ENCODE data around the gene MEF2C. TPM values are rescaled to one million over a fixed set of nuclear protein-coding genes. Genes with fewer than 3 reads are reported as not detected.

The MEF2C gene
- total RNA-seq, 1 experiment from 2014 or later, result 9.9 TPM

- ChIA-PET POLR2A (no interaction called here), CTCF (no interaction called here)
- Histone ChIP-seq H3K4me3 (ENCODE audit: low read depth in 2 of 2, low read length in 2 of 2) (no peak overlapping the region), H3K9me3 (ENCODE audit: control insufficient read depth, insufficient read depth, low read depth, low read length) (no peaks in the 10 kb centered on the region), H3K27me3 (ENCODE audit: control insufficient read depth, insufficient read depth, low read length) (no peaks in the 10 kb centered on the region), H3K27ac (ENCODE audit: low read length) (no peak overlapping the region), H3K4me1 (ENCODE audit: control insufficient read depth, insufficient read depth, low read length) (peaks cover 9% of the 10 kb centered on the region; the same call in 1 of the 2 replicates), H3K36me3 (ENCODE audit: control insufficient read depth, insufficient read depth, low read length) (no peaks in the 10 kb centered on the region)
- intact Hi-C loops (cut with micrococcal nuclease; ENCODE audit: unreplicated experiment) (no loop called here), in situ Hi-C loops (cut with HindIII; ENCODE audit: low pct_unique_long_range_greater_than_20kb, low sequenced_read_pairs) (no loop called here)
- DNase-seq (ENCODE audit: low read depth, low spot score) (no peak), ATAC-seq (no peak)
- TF ChIP-seq POLR2AphosphoS5 (IDR thresholded peaks at IDR 0.05; ENCODE audit: low read depth, low read length) (no peak), TCF7L2 (IDR thresholded peaks at IDR 0.05; ENCODE audit: low read depth, low read length) (no peak)
- TF ChIP-seq, protein P1, sequence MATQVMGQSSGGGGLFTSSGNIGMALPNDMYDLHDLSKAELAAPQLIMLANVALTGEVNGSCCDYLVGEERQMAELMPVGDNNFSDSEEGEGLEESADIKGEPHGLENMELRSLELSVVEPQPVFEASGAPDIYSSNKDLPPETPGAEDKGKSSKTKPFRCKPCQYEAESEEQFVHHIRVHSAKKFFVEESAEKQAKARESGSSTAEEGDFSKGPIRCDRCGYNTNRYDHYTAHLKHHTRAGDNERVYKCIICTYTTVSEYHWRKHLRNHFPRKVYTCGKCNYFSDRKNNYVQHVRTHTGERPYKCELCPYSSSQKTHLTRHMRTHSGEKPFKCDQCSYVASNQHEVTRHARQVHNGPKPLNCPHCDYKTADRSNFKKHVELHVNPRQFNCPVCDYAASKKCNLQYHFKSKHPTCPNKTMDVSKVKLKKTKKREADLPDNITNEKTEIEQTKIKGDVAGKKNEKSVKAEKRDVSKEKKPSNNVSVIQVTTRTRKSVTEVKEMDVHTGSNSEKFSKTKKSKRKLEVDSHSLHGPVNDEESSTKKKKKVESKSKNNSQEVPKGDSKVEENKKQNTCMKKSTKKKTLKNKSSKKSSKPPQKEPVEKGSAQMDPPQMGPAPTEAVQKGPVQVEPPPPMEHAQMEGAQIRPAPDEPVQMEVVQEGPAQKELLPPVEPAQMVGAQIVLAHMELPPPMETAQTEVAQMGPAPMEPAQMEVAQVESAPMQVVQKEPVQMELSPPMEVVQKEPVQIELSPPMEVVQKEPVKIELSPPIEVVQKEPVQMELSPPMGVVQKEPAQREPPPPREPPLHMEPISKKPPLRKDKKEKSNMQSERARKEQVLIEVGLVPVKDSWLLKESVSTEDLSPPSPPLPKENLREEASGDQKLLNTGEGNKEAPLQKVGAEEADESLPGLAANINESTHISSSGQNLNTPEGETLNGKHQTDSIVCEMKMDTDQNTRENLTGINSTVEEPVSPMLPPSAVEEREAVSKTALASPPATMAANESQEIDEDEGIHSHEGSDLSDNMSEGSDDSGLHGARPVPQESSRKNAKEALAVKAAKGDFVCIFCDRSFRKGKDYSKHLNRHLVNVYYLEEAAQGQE (IDR thresholded peaks at IDR 0.05; ENCODE audit: insufficient read depth in 1 of 2, low read depth in 2 of 2, low read length in 1 of 2), result no peak
- BruUV-seq (replicated peaks), result no TSS peak
These were observed 42.5 kb downstream of the MEF2C start for GRCh38 chr5:88840495-88840894.

DNA sequence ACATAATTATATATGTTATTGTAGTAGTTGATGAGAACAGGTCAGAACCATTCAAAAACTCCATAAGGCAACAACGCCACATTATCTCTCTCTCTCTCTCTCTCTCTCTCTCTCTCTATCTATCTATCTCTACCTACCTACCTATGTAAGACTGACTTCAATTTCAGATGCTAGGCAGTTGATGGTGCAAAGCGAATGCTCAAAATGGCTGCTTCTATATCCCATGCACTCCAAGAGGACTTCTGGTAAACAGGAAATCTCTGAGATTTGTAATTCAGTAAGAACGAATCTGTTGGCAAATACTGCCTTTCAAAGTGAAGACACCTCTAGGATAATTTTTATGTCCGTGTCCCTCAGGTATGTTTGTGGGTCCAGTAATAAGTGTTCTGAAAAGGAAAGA is 43.7 kb downstream of the MEF2C start:
- no peak for TF ChIP-seq POLR2AphosphoS5 (IDR thresholded peaks at IDR 0.05; ENCODE audit: low read depth, low read length)
- TF ChIP-seq SIN3A (IDR thresholded peaks at IDR 0.05; ENCODE audit: borderline replicate concordance, insufficient read depth, low read depth, low read length), result no peak
- TF ChIP-seq TCF7L2 (IDR thresholded peaks at IDR 0.05; ENCODE audit: low read depth, low read length), result no peak
- TF ChIP-seq, protein P2, sequence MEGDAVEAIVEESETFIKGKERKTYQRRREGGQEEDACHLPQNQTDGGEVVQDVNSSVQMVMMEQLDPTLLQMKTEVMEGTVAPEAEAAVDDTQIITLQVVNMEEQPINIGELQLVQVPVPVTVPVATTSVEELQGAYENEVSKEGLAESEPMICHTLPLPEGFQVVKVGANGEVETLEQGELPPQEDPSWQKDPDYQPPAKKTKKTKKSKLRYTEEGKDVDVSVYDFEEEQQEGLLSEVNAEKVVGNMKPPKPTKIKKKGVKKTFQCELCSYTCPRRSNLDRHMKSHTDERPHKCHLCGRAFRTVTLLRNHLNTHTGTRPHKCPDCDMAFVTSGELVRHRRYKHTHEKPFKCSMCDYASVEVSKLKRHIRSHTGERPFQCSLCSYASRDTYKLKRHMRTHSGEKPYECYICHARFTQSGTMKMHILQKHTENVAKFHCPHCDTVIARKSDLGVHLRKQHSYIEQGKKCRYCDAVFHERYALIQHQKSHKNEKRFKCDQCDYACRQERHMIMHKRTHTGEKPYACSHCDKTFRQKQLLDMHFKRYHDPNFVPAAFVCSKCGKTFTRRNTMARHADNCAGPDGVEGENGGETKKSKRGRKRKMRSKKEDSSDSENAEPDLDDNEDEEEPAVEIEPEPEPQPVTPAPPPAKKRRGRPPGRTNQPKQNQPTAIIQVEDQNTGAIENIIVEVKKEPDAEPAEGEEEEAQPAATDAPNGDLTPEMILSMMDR (IDR thresholded peaks at IDR 0.05), result no peak
- TF ChIP-seq, protein P1 (IDR thresholded peaks at IDR 0.05; ENCODE audit: insufficient read depth in 1 of 2, low read depth in 2 of 2, low read length in 1 of 2), result no peak
- CTCF ChIA-PET, result no interaction called here

More for the DNA sequence above, 43.7 kb downstream of the MEF2C start:
- DNase-seq (ENCODE audit: low read depth, low spot score), result no peak
- H3K4me1 ChIP-seq (ENCODE audit: control insufficient read depth, insufficient read depth, low read length), result peaks cover 9% of the 10 kb centered on the region; the same call in 1 of the 2 replicates
- POLR2A ChIA-PET, result no interaction called here
- ATAC-seq, result no peak
- in situ Hi-C loops (cut with HindIII; ENCODE audit: low pct_unique_long_range_greater_than_20kb, low sequenced_read_pairs) (no loop called here), intact Hi-C loops (cut with micrococcal nuclease; ENCODE audit: unreplicated experiment) (no loop called here)
- H3K27me3 ChIP-seq (ENCODE audit: control insufficient read depth, insufficient read depth, low read length), result no peaks in the 10 kb centered on the region
- no TSS peak for BruUV-seq (replicated peaks)
- H3K27ac ChIP-seq (ENCODE audit: low read length), result no peak overlapping the region
- no peaks in the 10 kb centered on the region for H3K36me3 ChIP-seq (ENCODE audit: control insufficient read depth, insufficient read depth, low read length)
- no peak overlapping the region for H3K4me3 ChIP-seq (ENCODE audit: low read depth in 2 of 2, low read length in 2 of 2)
- H3K9me3 ChIP-seq (ENCODE audit: control insufficient read depth, insufficient read depth, low read depth, low read length), result no peaks in the 10 kb centered on the region
